GM21367 (cell line): ENCODE data around the gene KCNG4.

Source experiments
- ATAC-seq: cut with Tn5 transposase; IDR thresholded peaks from one replicate; pipeline ENCODE4 v1.9.1; 2021; ENCODE audit not compliant: unreplicated experiment

The KCNG4 gene

DNA sequence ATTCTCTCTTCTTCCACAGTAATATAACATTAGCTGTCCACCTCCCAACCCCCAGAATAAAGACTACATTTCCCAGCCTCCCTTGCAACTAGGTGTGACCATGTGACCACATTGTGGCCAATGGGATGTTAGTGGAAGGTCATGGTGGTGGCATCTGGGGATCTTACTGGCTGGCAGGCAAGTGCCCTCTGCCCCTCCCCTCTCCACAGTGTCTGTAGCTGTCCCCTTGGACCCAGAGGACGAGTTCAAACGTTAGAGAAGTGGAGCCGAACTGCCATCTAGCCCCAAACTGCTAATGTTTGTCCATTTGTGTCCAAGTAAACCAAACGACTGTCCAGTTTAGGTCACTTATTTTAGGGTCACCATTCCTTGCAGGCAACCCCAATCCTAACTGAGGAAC lies 26.6 kb upstream of the KCNG4 start:
- ATAC-seq, result no peak

DNA sequence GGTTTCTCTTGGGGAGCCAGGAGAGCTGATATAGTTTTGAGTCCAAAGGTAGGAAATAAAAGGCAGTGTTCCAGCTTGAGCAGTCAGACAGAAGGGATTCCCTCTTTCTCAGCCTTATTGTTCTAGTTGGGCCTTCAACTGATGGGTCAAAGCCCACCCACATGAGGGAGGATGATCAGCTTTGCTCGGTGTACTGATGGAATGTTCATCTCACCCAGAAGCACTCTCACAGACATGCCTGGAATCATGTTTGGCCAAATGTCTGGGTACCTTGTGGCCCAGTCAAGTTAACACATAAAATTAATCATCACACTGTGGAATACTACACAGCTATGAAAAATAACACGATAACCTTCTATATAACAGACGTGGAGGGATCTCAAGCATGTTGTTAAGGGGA lies 23.1 kb upstream of the KCNG4 start:
- no peak for ATAC-seq

DNA sequence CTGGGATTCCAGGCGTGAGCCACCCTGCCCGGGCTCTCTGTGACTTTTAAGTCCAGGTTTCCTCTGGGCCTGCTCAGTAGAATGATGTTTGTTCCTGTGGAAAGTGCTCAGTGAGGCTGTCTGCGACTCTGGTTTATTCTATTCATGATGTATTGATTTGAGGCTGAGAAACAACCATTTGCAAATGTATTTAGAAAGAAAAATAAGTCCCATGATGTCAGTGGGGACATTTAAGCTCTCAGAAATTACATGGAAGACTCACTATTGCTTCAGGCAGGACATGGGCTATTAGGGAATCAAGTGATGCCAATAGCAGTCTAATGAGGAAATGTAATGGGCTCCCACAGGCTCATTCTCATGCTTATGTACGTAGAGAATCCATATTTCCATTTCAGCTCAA lies 22.2 kb upstream of the KCNG4 start:
- no peak for ATAC-seq

DNA sequence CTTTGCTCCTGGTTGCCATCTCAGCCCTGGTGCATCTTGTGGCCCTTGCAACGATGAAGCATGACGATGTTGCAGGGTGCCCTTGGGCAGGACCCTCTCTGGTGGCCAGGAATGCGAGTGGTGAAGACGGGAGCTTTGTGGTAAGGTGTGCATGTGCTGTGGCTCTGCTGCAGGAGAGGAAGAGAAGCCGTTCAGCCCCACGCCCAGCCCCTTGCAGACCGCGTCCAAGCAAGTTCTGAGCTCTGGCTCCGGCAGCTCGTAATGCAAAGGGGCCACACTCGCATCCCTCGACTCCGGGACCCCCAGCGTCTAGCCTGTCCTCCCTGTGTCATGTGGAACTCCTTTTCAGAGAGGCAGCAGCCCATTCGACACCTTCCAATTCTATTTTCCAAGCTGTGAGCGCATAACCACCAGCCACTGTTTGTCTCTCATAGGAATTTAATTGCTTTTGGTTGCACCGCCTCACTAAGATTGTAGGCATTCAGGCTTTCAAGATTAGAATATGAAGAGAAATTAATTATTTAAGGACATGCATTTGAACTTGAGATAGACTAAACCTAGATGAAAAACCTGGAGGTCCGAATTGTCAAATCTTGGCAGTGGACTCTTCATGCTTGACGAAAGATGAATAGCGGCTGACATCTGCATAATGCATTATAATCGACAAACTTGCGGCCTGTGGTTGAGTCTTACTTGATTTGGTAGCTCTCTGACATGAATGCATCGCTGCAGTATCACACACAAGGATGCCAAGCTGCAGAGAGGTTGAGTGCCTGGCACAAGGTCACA lies 21.1 kb upstream of the KCNG4 start:
- no peak for ATAC-seq

DNA sequence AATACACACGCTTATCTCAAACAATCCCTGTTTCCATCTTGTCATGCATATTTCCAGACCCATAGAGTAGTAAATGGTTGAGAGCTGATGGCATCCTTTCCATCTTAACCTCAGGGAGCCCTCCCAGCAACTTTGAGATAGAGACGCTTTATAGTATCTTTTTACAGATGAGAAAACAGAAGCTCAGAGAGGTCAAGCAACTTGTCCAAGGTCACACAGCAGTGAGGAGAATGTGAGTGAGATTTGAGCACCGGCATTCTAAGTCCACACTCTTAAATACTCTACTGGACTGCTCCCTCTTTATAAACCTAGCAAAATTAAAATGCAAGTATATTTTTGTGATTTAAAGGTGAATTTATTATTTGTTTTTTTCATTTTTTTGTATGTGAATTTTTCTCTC lies 19.9 kb upstream of the KCNG4 start:
- no peak for ATAC-seq

DNA sequence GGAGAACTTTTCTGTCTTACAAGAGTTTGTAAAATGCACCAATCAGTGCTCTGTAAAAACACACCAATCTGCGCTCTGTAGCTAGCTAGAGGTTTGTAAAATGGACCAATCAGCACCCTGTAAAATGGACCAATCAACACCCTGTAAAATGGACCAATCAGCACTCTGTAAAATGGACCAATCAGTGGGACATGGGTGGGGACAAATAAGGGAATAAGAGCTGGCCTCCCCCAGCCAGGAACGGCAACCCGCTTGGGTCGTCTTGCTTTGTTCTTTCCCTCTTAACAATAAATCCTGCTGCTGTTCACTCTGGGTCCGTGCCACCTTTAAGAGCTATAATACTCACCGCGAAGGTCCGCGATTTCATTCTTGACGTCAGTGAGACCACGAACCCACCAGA lies 18.5 kb upstream of the KCNG4 start:
- ATAC-seq, result no peak

DNA sequence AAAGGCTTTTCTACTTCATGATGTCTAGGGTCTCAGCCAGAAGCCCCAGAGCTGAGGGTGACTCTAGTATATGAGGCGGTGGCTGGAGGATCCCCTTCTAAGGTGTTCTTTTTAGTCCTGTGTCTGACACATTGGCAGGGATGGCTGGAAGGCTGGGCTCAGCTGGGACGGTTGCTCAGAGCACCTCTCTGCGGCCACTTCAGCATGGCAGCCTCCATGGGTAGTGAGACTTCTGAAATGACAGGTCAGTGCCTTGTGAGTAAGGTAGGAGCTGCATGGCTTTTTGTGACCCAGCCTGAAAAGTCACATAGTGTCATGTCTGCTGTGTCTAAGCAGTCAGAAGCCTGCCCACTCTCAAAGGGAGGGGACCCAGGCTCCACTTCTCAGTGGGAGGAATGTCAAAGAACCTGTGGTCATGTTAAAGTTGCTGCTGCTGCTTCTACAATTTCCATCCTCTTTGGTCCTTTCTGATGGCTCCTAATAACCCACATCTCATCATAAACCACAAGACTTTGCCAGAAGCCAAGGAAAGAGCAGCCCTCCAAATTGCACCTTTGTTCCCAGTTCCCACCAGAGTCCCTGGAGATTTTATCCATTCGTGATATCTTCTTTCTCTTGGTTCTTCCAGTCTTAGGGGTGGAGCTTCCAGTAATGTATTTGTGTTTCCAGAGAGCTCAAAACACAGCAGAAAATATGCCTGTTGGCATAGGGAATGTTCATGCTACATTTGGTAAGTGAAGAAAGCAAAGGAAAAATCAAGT lies 15.4 kb upstream of the KCNG4 start:
- ATAC-seq, result no peak

DNA sequence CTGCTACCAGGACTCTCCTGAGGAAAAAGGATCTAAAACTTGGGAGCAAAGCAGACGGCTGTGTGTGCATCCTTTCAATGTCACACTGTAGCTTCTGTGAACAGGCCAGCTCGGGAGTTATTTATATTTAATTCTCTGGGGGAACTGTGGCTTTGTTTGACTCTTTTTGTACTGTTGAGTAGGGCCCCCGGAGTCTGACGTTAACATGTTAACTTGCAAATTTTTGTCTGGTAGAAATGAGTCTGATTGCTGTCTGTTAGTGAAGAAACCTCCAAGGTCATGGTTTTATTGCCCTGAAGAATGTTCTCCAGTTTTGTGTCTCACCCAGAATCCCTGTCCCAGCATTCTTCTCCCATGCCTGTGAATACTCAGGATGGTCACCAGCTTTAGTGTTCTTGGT lies 14.2 kb upstream of the KCNG4 start:
- no peak for ATAC-seq

DNA sequence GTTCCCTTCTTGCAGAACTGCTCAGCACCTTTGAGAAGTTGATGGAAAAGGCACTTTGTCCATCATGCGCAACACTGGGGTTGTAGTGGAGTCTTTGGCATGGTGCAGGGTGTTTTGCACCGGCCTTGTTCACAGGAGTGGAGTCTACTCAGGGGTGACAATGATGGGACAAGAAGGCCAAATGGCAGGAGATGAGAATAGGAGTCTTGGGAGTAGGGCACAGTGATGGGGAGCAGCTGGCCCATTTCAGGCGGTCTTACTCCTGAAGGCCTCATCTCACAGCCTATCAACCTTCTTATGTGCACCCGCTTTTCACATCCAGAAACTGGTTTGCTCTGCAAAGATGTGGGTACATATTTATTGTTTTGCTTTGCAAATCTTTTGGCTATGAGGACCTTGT lies 13.4 kb upstream of the KCNG4 start:
- ATAC-seq, result no peak

DNA sequence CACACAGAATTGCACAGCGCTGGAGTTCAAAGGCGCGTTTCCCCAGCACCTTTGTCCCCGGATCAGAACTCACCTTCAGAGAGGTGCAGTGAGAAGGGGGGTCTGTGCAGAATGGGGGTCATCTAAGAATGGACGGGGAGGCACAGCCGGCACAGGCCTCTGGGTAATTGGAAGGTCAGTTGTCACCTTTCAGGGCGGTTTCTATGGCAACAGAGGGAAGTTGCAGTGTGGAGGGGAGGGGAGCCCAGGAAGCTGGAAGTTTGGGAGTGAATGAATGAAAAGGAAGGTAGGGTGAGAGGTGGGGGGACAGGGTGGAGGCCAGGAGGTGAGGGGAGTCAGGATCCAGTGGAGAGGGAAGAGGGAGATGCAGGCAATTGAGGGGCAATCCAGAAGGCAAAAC lies 12.4 kb upstream of the KCNG4 start:
- no peak for ATAC-seq

DNA sequence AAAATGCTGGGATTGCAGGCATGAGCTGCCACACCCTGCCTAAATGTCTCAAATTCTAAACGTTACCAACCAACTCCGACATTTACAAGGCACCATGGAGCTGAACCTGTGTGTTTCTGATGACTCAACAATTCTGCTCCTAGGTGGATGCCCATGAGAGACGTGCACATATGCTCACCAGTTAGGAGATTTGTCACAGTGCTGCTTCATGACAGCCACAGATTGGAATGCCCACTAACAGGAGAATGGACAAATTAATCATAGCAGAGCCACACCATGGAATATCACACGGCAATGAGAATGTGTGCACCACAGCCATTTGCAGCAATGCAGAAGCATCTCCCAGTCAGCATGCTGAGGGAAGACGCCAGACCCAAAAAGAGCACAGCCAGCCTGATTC lies 8.0 kb upstream of the KCNG4 start:
- no peak for ATAC-seq

DNA sequence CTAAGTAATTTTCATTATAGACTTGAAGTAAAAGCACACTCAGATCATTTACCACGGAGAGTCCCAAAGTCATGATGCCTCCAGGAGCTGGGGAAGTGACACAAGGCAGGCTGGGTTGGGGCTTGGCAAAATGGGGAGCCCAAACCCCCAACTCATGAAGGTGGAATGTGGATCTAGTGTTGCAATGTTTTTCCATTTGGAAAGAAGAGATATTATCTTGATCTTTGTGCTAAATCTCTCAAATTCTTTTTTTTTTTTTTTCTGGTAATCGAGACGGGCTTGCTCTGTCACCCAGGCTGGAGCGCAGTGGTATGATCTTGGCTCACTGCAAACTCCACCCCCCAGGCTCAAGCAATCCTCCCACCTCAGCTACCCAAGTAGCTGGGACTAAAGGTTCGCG lies 7.5 kb upstream of the KCNG4 start:
- ATAC-seq, result no peak

DNA sequence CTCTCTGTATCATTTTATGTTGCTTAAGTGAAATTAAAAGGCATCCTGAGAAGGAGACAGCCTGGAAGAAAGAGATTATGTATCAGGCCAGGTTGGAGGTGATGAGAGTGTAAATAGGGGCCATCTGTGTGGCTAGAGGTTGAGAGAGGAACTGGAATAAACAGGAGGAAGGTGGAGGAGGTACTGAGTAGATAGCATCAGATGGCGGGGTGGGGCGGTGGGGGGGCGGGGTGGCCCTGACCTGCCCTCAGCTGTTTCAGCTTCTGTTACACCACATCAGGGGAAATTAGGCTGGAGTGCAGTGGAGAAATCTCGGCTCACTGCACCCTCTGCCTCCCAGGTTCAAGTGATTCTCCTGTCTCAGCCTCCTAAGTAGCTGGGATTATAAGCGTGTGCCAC lies 6.9 kb upstream of the KCNG4 start:
- ATAC-seq, result no peak

DNA sequence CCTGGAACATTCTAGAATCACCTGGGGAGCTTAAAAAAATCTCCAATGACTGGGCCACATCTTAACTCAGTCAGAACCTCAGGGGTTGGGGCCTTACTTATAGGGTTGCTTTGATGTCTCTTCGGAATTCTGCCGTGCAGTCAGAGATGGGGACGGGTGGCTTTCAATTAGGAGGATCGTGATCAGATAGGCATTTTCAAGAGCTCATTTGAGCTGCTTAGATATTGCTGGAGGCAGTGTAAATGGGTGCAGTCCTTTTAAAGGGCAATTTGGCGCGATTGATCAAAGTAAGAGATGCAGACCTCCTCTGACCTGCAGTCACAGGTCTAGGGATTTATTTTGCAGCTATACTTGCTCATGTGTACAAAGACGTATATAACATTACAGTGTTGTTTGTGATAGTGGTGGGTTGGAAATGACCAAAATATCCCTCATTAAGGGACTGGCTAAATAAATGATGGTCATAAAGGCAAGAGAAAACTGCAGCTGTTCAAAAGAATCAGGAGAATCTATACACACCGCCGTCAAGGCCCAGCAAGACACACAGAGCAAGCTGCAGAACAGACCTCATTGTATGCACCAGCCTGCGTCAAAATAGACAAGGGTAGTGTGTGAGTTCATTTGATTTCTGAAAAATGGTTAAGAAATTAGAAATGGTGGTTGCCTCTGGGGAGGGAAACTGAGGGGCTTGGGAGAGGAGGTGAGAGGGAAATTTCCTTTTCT lies 6.3 kb upstream of the KCNG4 start:
- no peak for ATAC-seq

DNA sequence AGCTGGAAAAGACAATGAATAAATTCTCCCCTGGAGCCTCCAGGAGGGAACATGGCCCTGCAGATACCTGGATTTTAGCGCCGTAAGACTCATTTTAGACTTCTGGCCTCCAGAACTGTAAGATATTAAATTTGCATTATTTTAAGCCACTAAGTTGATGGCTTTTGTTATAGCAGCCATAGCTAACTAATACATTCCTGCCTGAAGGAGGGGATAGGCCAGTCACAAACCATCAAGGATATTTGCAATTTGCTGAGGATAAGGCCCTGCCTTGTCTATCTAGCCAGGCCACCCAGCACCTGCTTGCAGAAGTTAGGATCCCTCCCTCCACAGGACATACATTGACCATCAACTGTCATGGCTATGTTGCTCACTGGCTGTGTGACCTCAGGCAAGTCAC lies 4.9 kb upstream of the KCNG4 start:
- ATAC-seq, result no peak

DNA sequence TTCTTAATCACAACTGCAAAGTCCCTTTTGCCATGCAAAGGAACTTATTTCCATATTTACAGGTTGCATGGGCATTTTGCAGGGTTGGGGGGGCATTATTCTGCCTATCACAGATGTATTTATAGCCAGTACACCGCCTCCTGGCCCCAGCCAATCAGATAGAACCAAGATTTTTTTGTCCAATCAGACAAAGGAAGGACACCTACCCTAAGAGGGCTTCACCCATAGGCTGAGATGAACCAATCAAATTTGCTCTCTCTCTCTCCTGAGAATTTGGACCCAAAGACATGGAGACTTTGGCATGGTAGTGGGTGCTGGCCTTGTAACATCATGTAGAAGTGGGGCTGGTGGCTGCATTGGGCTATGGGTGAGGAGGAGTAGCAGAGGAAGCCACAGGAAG lies 3.9 kb upstream of the KCNG4 start:
- ATAC-seq, result no peak

DNA sequence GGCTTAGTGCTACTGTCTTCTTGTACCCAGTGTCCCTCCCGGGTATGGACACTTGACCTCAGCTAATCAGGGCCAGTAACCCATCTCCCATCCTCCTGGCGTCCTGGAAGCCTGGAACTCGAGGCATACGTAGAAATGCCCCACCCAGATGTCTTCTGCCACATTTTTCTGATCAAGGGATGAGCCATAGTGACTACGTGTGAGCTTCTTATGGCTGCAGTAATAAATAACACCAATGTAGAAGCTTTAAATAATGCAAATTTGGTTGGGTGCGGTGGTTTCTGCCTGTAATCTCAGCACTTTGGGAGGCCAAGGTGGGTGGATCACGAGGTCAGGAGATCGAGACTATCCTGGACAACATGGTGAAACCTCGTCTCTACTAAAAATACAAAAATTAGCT lies 3.0 kb upstream of the KCNG4 start:
- ATAC-seq, result no peak

DNA sequence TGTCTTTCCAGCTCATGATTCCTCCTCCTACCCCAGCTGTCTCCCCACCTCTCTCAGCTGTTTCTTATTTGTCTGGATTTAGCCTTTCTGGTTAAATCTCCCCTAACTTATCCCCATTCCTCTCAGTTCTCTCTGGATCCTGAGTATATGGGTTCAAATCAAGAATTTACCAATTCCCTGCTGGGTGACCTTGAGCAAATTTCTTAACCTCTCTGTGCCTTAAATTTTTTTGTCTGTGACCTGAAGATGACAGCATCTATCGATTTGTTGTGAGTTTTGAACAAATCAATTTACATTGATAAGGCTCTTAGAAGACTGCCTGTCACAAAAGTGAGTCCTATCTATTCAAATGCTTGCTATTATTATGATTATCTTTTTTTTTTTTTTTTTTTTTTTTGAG lies 2.0 kb upstream of the KCNG4 start:
- ATAC-seq, result no peak

DNA sequence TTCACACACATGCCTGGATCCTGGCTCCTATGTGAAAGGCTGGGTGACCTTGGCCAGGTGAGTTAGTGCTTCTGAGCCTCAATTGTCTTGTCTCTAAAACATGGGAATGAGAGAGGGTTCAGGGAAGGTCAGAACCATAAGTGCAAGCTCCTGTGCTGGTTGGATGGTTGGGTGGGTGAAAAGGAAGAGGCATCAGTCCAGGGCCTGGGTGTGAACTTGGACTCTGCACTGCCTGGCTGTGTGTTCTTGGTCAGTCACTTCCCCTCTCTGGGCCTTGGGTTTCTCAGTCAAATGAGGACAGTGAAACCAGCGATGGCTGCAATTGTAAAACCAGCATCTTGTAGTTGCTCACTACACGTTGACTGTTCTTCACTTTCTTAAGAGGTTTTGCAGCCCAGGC lies 643 bp upstream of the KCNG4 start:
- no peak for ATAC-seq

DNA sequence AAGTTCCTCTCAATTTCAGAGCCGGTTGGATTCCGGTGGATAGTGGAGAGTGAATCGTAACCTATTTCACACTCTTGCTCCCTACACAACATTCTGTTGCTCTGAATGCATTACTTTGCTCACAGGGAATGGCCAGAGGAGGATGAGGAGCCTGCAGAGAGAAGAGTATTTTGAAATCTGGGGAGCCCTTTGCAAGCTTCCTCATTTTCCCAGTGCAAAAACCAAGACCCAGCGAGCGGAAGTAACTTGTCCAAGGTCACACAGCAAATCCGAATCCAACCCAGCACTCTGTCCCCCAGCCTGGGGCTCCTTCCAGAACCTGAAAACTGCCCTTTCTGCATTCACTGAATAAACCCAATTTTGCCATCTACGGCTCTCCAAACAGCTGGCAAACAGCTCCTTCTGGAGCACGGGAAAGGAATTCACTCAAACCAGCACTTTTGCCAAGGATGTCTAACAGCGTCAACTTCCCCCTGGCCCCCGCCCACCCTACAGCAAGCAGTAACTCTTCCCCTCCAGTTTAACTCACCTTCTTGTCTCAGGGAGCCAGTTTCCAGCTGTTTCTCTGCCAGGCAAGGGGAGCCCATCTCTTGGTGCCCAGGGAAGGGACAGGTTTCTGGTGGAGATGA lies 557 bp downstream of the KCNG4 start:
- ATAC-seq, result no peak

DNA sequence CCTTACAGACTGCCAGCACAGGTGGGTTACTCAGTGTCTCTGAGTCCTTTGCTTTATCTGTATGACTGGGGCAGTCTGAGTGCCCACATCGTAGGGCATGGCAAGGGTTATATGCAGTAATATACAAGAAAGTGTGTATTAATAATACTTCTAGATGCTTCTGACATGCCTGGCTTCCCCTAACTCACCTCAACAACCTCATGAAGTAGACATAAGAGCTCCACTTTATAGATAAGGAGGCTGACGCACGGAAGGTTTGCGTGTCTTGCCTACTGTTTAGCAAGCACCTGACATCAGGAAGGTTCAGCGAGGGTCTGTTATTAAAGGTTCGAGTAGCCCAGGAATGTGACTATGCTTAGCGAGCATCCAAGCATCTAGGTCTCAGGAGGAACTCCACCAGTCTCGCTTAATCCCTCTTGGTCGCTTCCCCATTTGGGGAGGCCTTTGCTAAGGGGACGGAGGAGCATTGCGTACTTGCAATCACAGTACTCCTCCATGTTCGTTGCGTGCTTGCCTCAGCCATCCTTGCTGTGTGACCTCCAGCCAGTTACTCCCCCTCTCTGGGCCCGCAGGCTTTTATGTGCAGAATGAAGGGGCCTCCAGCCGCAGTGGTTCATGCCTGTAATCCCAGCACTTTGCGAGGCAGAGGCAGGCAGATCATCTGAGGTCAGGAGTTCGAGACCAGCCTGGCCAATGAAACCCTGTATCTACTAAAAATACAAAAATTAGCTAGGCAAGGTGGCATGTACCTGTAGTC lies 1.6 kb downstream of the KCNG4 start:
- no peak for ATAC-seq
